Adrenal gland (tissue), 5 donors: ENCODE data around the gene BDNF.

Experiments used
- POLR2A ChIP-seq, 2 donors: fragments of 450-650 bp; IDR thresholded peaks; one replicate each; pipeline ENCODE4 v1.6.1; 2017; ENCODE audit warnings: antibody characterized with exemption in 2 of 2, mild to moderate bottlenecking in 2 of 2, moderate library complexity in 1 of 2
- TF ChIP-seq, protein P1 (sequence below), 6 experiments: fragments of 450-650 bp in 4 of 6; fragments of 200-600 bp in 2 of 6; sonication (generic) in 1 of 6; IDR thresholded peaks; 1 replicate in 5 of 6; 2 replicates in 1 of 6; pipeline versions ENCODE4 v1.5.1 to v1.8.0; 2016 to 2021; ENCODE audit warnings: antibody characterized with exemption in 6 of 6, mild to moderate bottlenecking in 2 of 6, moderate library complexity in 1 of 6
- donor health status: DM: no; HTN: no; CAD: no.

DNA sequence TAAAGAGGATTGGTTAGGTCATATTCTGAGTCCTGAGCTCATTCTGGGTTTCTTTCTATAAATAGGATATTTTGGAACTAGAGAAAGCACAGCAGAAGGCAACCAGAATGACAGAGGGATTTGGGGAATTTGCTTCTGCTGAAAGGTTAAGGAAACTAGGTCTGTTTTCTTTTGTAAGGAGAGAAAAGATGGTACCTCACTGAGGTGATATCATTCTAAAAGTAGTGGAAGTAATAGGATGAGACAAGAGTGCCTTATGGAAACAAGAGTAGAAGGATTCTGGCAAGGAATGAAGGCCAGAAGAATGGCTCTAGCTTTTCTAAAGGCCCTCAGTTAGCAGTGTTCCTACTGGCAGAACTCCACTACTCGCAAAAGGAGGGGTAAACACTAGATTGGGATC lies 26.7 kb upstream of the BDNF start:
- TF ChIP-seq, protein P1, sequence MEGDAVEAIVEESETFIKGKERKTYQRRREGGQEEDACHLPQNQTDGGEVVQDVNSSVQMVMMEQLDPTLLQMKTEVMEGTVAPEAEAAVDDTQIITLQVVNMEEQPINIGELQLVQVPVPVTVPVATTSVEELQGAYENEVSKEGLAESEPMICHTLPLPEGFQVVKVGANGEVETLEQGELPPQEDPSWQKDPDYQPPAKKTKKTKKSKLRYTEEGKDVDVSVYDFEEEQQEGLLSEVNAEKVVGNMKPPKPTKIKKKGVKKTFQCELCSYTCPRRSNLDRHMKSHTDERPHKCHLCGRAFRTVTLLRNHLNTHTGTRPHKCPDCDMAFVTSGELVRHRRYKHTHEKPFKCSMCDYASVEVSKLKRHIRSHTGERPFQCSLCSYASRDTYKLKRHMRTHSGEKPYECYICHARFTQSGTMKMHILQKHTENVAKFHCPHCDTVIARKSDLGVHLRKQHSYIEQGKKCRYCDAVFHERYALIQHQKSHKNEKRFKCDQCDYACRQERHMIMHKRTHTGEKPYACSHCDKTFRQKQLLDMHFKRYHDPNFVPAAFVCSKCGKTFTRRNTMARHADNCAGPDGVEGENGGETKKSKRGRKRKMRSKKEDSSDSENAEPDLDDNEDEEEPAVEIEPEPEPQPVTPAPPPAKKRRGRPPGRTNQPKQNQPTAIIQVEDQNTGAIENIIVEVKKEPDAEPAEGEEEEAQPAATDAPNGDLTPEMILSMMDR (IDR thresholded peaks at IDR 0.05) = no peak
- no peak for TF ChIP-seq POLR2A (IDR thresholded peaks at IDR 0.05)
